ENCODE data around the gene GPSM1. TPM values are rescaled to one million over a fixed set of nuclear protein-coding genes. Genes with fewer than 3 reads are reported as not detected.

The GPSM1 gene
- total RNA-seq (10 to 100 TPM in 3 of 5 donors, 1 to 10 TPM in 2; 3.5 to 16.5 (median 14.6) TPM), polyA plus RNA-seq (10 to 100 TPM in 1 of 3 donors, 1 to 10 TPM in 2; 6.3 to 17.4 (median 9.6) TPM)
- long read RNA-seq, donor 1, result 0 reads
- long read RNA-seq, donor 2, partial matches to known transcripts, result 0 of 3 reads
- long read RNA-seq, donor 2, other reads (novel, unspliced or antisense), result 0 of 3 reads
- long read RNA-seq, donor 3, partial matches to known transcripts, result 0 of 3 reads
- long read RNA-seq, donor 3, other reads (novel, unspliced or antisense), result 0 of 3 reads
- long read RNA-seq, donor 4, result 0 reads
- long read RNA-seq, donor 5, partial matches to known transcripts, result 0 of 2 reads
- long read RNA-seq, donor 5, other reads (novel, unspliced or antisense), result 0 of 2 reads
- long read RNA-seq, donor 6, partial matches to known transcripts, result 0 of 4 reads
- long read RNA-seq, donor 6, other reads (novel, unspliced or antisense), result 0 of 4 reads
- long read RNA-seq, donor 7, partial matches to known transcripts, result 0 of 1 reads
- long read RNA-seq, donor 7, other reads (novel, unspliced or antisense), result 0 of 1 reads
- long read RNA-seq, donor 8, partial matches to known transcripts, result 0 of 3 reads
- long read RNA-seq, donor 8, other reads (novel, unspliced or antisense), result 0 of 3 reads
- long read RNA-seq, donor 9, partial matches to known transcripts, result 0 of 2 reads
- long read RNA-seq, donor 9, other reads (novel, unspliced or antisense), result 0 of 2 reads
- long read RNA-seq, donor 10, partial matches to known transcripts, result 5 of 7 reads
- long read RNA-seq, donor 10, other reads (novel, unspliced or antisense), result 0 of 7 reads

- intact Hi-C loops (cut with DNase I; ENCODE audit: low total_unique reads), result no loop called here
- no peaks in the 10 kb centered on the region for H3K36me3 ChIP-seq
- peak within 1 kb of the TSS; percentile 64 to 87 (median 68) for H3K4me3 ChIP-seq
- H3K4me1 ChIP-seq, result peaks cover 28 to 50% (median 40%) of the 10 kb centered on the region in 4 donors
- no peaks in the 10 kb centered on the region for H3K9me3 ChIP-seq
- DNase-seq, result peak in 1 of 2 donors; percentile 88
- no peak for TF ChIP-seq EP300 (IDR thresholded peaks at IDR 0.05)
- TF ChIP-seq POLR2AphosphoS5 (IDR thresholded peaks at IDR 0.05), result peak; percentile 57 to 77 (median 62)
- peak within 1 kb of the TSS; percentile 47 to 87 (median 74) for H3K27ac ChIP-seq
- H3K27me3 ChIP-seq, result peaks cover 0 to 16% (median 0%) of the 10 kb centered on the region in 3 donors
- 0 to 3% (median 0%) methylated on average over 13 to 84 of the region's 88 CpGs; no CpG with 5 or more reads in 1 of the 5 donors for WGBS, 5 donors
These were observed at the start of gene GPSM1 for GRCh38 chr9:136327304-136327974. TSS of gene GPSM1 (plus strand) at chr9:136327539. CDS start at chr9:136327696, 157 bp downstream.

- WGBS, 5 donors, result 86 to 91% (median 90%) methylated on average over 13 to 14 of the region's 14 CpGs
- Histone ChIP-seq H3K4me1 (peaks cover 0 to 6% (median 0%) of the 10 kb centered on the region in 4 donors), H3K27ac (no peak overlapping the region), H3K4me3 (no peak overlapping the region), H3K27me3 (peaks cover 0 to 71% (median 15%) of the 10 kb centered on the region in 3 donors), H3K9me3 (peaks cover 0 to 6% (median 0%) of the 10 kb centered on the region in 4 donors), H3K36me3 (no peaks in the 10 kb centered on the region)
- TF ChIP-seq POLR2A (IDR thresholded peaks at IDR 0.05) (no peak), EP300 (IDR thresholded peaks at IDR 0.05) (no peak), POLR2AphosphoS5 (IDR thresholded peaks at IDR 0.05) (no peak), CTCF (IDR thresholded peaks at IDR 0.05) (no peak)
- DNase-seq, result no peak
- intact Hi-C loops (cut with DNase I; ENCODE audit: low total_unique reads), result no loop called here
These were observed 49.6 kb upstream of the GPSM1 start for GRCh38 chr9:136277746-136278145.

- no peak for DNase-seq
- Histone ChIP-seq H3K4me3 (no peak overlapping the region), H3K27ac (no peak overlapping the region), H3K27me3 (peaks cover 0 to 71% (median 15%) of the 10 kb centered on the region in 3 donors), H3K36me3 (no peaks in the 10 kb centered on the region), H3K9me3 (peaks cover 0 to 6% (median 0%) of the 10 kb centered on the region in 4 donors), H3K4me1 (peaks cover 2 to 10% (median 3%) of the 10 kb centered on the region in 4 donors)
- TF ChIP-seq POLR2AphosphoS5 (IDR thresholded peaks at IDR 0.05), result no peak
- TF ChIP-seq POLR2A (IDR thresholded peaks at IDR 0.05), result no peak
- no peak for TF ChIP-seq CTCF (IDR thresholded peaks at IDR 0.05)
- TF ChIP-seq EP300 (IDR thresholded peaks at IDR 0.05), result no peak
- intact Hi-C loops (cut with DNase I; ENCODE audit: low total_unique reads), result no loop called here
- WGBS, 5 donors, result 52 to 88% (median 86%) methylated on average over 2 to 9 of the region's 9 CpGs
These were observed 49.1 kb upstream of the GPSM1 start for GRCh38 chr9:136278221-136278620.

GRCh38 chr9:136278894-136279293 is 48.4 kb upstream of the GPSM1 start:
- peaks cover 7 to 15% (median 10%) of the 10 kb centered on the region in 4 donors for H3K4me1 ChIP-seq
- intact Hi-C loops (cut with DNase I; ENCODE audit: low total_unique reads), result no loop called here
- 83 to 100% (median 88%) methylated on average over 1 of the region's 1 CpG for WGBS, 5 donors
- H3K9me3 ChIP-seq, result peaks cover 0 to 6% (median 0%) of the 10 kb centered on the region in 4 donors
- no peak for DNase-seq
- no peak for TF ChIP-seq POLR2A (IDR thresholded peaks at IDR 0.05)
- TF ChIP-seq CTCF (IDR thresholded peaks at IDR 0.05), result no peak
- TF ChIP-seq POLR2AphosphoS5 (IDR thresholded peaks at IDR 0.05), result no peak
- no peak for TF ChIP-seq EP300 (IDR thresholded peaks at IDR 0.05)
- H3K36me3 ChIP-seq, result no peaks in the 10 kb centered on the region
- H3K27ac ChIP-seq, result no peak overlapping the region
- H3K4me3 ChIP-seq, result no peak overlapping the region
- H3K27me3 ChIP-seq, result peaks cover 0 to 73% (median 15%) of the 10 kb centered on the region in 3 donors
